HUES64 (cell line): Measurements from ENCODE around the gene IQCK.

Experiments used
- H3K27ac ChIP-seq: 2 replicates; pipeline ENCODE4 v1.7.0; 2013; ENCODE audit warnings: low read depth, low read length, inconsistent platforms
- H3K27me3 ChIP-seq: 2 replicates; pipeline ENCODE4 v1.6.1; 2013; ENCODE audit warnings: mild to moderate bottlenecking, low read length; ENCODE audit not compliant: insufficient read depth
- H3K36me3 ChIP-seq: 2 replicates; pipeline ENCODE4 v1.6.1; 2013; ENCODE audit warnings: mild to moderate bottlenecking, low read length; ENCODE audit not compliant: insufficient read depth
- H3K4me1 ChIP-seq: 2 replicates; pipeline ENCODE4 v1.6.1; 2013; ENCODE audit warnings: mild to moderate bottlenecking, low read length, moderate library complexity; ENCODE audit not compliant: insufficient read depth
- H3K4me3 ChIP-seq: 2 replicates; pipeline ENCODE4 v1.5.1; 2013; ENCODE audit warnings: mild to moderate bottlenecking, low read length, moderate library complexity
- H3K9ac ChIP-seq: 2 replicates; pipeline ENCODE4 v1.6.1; 2013; ENCODE audit warnings: mild to moderate bottlenecking, low read depth, low read length
- H3K9me3 ChIP-seq: 2 replicates; pipeline ENCODE4 v1.6.1; 2013; ENCODE audit warnings: low read depth, low read length; ENCODE audit not compliant: insufficient read depth
- WGBS: fragments of 150-250, 120-280 bp; methylation state at CpG from one replicate; pipeline ENCODE4 v1.1.7; 2013; ENCODE audit warnings: missing lambda C conversion rate; 5-methylcytosine and 5-hydroxymethylcytosine counted together

IQCK gene

GRCh38 chr16:19746561-19746960 is 28.5 kb downstream of the IQCK start:
- Histone ChIP-seq H3K4me1 (peaks cover 3% of the 10 kb centered on the region; the same call in 1 of the 2 replicates), H3K9me3 (no peaks in the 10 kb centered on the region), H3K36me3 (no peaks in the 10 kb centered on the region), H3K27me3 (no peaks in the 10 kb centered on the region), H3K27ac (no peak overlapping the region), H3K9ac (no peak overlapping the region), H3K4me3 (no peak overlapping the region)
- 76% methylated on average over 4 of the region's 4 CpGs for WGBS

GRCh38 chr16:19748389-19749168 is 30.5 kb downstream of the IQCK start:
- H3K4me3 ChIP-seq = no peak overlapping the region
- no peak overlapping the region for H3K9ac ChIP-seq
- 97% methylated on average over 2 of the region's 2 CpGs for WGBS
- H3K27me3 ChIP-seq = no peaks in the 10 kb centered on the region
- no peaks in the 10 kb centered on the region for H3K36me3 ChIP-seq
- H3K9me3 ChIP-seq = no peaks in the 10 kb centered on the region
- H3K4me1 ChIP-seq = peaks cover 3% of the 10 kb centered on the region; the same call in 1 of the 2 replicates
- H3K27ac ChIP-seq = no peak overlapping the region

DNA sequence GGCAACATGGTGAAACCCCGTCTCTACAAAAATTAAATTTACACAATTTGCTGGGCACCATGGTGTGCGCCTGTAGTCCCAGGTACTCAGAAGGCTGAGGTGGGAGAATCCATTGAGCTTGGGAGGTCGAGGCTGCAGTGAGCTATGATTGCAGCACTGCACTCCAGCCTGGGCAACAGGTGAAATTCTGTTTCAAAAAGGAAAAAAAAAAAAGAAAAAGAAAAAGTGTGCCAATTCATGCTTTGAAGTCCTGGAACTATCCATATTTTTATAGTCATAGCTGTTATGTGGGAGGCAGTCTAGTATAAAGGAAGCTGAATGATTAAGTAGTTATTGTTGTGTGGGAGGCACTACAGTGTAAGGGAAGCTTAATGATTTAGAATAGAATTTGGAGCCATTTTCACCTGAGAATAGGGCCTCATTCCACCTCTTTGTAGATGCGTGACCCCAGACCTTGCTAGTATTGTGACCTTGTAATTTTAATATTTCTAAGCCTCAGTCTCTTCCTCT is 31.6 kb downstream of the IQCK start:
- Histone ChIP-seq H3K36me3 (no peaks in the 10 kb centered on the region), H3K9ac (no peak overlapping the region), H3K4me3 (no peak overlapping the region), H3K27me3 (no peaks in the 10 kb centered on the region), H3K4me1 (peaks cover 3% of the 10 kb centered on the region; the same call in 1 of the 2 replicates), H3K27ac (no peak overlapping the region), H3K9me3 (no peaks in the 10 kb centered on the region)
- 95% methylated on average over 4 of the region's 4 CpGs for WGBS

DNA sequence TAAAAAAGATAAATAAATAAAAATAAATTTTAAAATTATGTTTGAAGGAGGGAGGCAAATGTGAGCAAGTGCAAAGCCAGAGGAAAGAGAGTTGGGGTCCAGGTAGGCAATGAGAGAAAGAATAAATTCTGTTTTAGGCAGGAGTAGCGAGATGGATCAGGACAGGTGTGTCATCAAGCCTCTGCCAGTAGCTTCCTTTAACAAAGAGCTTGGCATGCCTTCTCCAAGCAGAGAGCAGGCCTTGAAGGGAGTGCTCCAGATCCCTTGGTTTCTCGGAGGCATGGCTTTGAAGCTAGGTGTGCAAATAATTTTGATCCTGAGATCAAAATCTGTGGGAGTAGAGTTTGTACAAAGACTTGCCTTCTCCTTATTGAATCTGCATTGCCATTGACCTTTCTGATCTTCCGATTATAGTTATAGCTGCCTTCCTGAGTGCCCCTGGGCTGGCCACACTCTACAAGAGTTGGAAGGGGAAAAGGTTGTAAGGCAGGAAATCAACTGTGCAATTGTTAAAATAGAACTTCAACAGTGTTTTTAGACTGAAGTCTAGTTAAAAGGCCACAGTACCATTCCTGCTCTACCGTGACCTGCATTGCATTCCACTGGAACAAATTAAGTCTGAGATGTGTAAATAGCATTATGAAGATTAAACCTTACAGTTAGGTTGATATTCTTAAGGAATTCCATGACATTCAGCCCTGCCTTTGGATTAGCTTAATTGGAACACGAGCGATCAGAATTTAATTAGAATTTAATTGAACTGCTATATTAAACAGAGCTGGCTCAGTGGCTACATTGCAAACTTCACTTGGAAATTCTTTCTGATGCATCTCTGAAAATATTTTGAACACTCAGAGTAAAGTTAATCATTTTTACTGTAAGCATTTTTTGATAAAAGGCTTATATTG is 33.7 kb downstream of the IQCK start:
- no peaks in the 10 kb centered on the region for H3K27me3 ChIP-seq
- H3K4me3 ChIP-seq = no peak overlapping the region
- no peak overlapping the region for H3K27ac ChIP-seq
- WGBS = 91% methylated on average over 6 of the region's 6 CpGs
- H3K9me3 ChIP-seq = no peaks in the 10 kb centered on the region
- no peaks in the 10 kb centered on the region for H3K36me3 ChIP-seq
- H3K9ac ChIP-seq = no peak overlapping the region
- H3K4me1 ChIP-seq = no peaks in the 10 kb centered on the region

DNA sequence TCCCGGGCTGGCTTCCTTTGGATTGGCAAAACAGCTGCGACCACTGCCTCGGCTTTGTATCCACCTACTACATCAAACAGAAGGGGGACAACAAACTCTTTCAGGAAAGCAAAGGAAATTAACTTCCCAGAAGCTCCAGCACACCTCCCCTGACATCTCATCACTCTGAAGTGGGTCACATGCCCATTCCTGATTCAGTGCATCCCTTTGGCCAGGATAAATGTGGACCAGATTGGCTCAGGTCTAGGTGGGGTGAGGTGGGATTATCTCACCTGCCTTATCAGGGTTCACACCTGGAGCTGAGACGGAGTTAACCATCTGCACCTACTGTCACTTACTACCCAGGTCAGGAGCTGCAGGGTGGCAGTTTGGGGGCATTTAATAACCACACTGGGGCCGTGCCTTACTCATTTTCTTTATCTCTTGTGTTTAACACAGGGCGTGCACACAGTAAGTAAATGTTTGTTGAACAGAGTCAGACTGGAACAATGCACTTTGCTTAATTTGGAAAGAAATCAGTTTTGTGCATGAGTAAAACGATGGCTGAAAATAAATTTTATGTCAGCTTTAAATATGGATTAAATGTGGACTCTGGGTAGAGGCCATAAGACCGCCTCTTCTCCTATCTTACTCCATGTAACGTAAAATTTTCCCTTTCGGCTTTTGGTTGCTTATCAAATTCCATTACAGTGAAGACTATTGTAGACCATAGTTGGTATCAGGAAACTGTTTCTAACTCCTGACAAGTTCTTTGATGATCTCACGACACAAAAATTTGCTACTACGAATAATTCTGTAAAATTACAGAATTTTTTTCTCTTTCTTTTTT is 36.0 kb downstream of the IQCK start:
- WGBS = 93% methylated on average over 12 of the region's 12 CpGs

GRCh38 chr16:19754644-19755036 is 36.6 kb downstream of the IQCK start:
- no peak overlapping the region for H3K27ac ChIP-seq
- H3K27me3 ChIP-seq = no peaks in the 10 kb centered on the region
- H3K4me1 ChIP-seq = no peaks in the 10 kb centered on the region
- no peaks in the 10 kb centered on the region for H3K36me3 ChIP-seq
- H3K9me3 ChIP-seq = no peaks in the 10 kb centered on the region
- no peak overlapping the region for H3K9ac ChIP-seq
- H3K4me3 ChIP-seq = no peak overlapping the region
- WGBS = 88% methylated on average over 1 of the region's 1 CpG

More for the DNA sequence above, 36.0 kb downstream of the IQCK start:
- Histone ChIP-seq H3K4me3 (no peak overlapping the region), H3K36me3 (no peaks in the 10 kb centered on the region), H3K27ac (no peak overlapping the region), H3K4me1 (no peaks in the 10 kb centered on the region), H3K9me3 (no peaks in the 10 kb centered on the region), H3K27me3 (no peaks in the 10 kb centered on the region), H3K9ac (no peak overlapping the region)

DNA sequence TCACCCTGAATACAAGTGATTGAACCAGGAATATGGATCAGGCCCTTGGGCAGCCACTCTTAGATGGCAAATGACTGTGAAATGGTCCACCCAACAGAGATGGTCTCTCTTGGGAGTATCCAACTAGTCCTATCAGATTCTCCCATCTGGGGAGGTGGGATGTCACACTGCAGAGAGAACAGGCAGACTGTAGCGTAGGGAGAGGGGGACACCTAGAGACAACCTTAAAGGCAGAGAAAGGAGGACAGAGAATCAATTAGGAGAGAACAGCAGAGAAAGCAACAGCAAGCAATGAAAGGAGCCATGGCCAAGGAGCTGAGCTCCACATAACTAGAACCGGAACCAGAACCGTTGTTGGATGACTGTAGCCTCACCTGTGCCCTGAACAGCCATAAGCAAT is 37.2 kb downstream of the IQCK start:
- no peaks in the 10 kb centered on the region for H3K36me3 ChIP-seq
- H3K27ac ChIP-seq = no peak overlapping the region
- no peaks in the 10 kb centered on the region for H3K9me3 ChIP-seq
- H3K9ac ChIP-seq = no peak overlapping the region
- H3K27me3 ChIP-seq = no peaks in the 10 kb centered on the region
- no peaks in the 10 kb centered on the region for H3K4me1 ChIP-seq
- no peak overlapping the region for H3K4me3 ChIP-seq
- WGBS = 92% methylated on average over 3 of the region's 3 CpGs

DNA sequence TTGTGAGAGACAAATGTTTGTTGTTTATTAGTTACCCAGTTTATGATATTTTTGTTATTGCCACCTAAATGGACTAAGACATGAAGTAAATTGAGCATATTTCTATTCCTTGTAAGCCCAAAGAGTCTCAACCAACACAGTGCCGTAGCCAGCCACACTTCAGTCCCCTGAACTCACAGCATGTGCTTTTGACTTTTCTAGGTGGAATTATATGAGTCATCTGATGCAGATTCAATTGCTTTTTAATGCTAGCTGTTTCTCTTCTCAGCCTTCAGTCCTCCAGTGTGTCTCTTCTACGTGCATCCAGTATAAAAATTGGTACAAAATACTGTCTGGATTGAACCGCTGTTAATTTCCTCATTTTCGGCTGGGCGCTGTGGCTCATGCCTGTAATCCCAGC is 39.0 kb downstream of the IQCK start:
- Histone ChIP-seq H3K9me3 (no peaks in the 10 kb centered on the region), H3K9ac (no peak overlapping the region), H3K27me3 (no peaks in the 10 kb centered on the region), H3K4me3 (no peak overlapping the region), H3K4me1 (no peaks in the 10 kb centered on the region; the same call in 1 of the 2 replicates), H3K36me3 (no peaks in the 10 kb centered on the region), H3K27ac (no peak overlapping the region)
- 94% methylated on average over 5 of the region's 5 CpGs for WGBS

DNA sequence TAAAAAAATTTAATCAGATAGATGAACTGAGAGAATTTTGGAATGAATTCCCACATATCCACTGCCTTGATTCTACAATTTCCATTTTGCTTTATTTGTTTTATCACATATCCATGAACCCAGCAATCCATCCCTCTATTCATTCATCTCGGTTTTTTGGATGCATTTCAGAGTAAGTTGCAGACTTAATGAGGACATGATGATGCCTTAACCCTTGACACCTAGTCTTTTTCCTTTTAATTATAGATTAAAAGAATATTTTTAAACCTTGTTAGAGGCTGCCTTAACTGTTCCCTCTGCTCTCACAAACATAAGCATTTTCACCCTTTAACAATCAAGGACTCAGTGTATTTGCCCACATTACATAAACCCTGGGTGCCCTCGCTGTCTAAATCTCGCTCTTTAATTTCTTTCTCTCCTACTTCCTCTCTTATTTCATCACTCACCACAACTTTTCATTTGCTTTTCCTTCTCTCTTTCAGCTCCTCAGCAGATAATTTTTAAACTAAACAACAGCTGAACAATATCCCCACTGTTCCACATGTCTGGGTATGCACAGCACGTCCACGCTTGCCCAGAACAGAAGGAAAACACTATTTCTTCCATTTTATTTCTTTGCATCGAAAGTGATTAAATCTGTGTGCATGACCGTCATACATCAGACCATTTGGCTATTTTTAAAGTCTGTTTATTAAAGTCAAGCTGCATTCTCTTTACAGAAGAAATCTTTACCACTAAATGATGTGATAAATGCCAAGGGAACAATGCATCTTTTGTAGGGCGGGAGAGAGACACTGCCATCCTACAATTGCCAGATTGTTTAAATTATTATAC is 39.9 kb downstream of the IQCK start:
- no peaks in the 10 kb centered on the region; the same call in 1 of the 2 replicates for H3K4me1 ChIP-seq
- H3K4me3 ChIP-seq = no peak overlapping the region
- H3K36me3 ChIP-seq = no peaks in the 10 kb centered on the region
- H3K27me3 ChIP-seq = no peaks in the 10 kb centered on the region
- no peak overlapping the region for H3K9ac ChIP-seq
- H3K27ac ChIP-seq = no peak overlapping the region
- 95% methylated on average over 7 of the region's 8 CpGs for WGBS
- no peaks in the 10 kb centered on the region for H3K9me3 ChIP-seq

GRCh38 chr16:19760356-19761060 is 42.4 kb downstream of the IQCK start:
- Histone ChIP-seq H3K27me3 (no peaks in the 10 kb centered on the region), H3K4me1 (peaks cover under 1% of the 10 kb centered on the region), H3K27ac (no peak overlapping the region), H3K9ac (no peak overlapping the region), H3K9me3 (no peaks in the 10 kb centered on the region), H3K36me3 (no peaks in the 10 kb centered on the region), H3K4me3 (no peak overlapping the region)
- 95% methylated on average over 7 of the region's 7 CpGs for WGBS
